ENCODE data around the gene MAPRE2.

MAPRE2 gene

DNA sequence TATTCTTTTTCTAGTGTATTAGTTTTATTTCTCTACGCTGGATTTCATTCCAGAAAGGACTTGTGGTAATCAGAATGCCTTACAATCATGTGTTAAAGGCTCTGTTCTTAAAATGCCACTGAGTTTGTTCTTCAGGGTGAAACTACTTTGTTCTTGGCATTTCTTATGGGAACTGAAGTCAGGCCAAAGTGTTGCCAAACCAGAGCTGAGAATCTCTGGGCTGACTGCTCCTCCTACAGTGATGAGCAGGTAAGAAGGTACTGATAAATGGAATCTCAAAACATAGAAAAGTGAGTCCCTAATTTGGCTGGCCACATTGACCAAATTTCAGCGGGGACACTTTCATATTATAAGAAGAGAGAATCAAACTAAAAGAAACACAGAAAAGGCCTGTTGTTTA is 144.6 kb downstream of the MAPRE2 start:
- DNase-seq: peak in 1 of 3 donors; percentile 2
- no peaks in the 10 kb centered on the region for H3K36me3 ChIP-seq (ENCODE audit: control insufficient read depth in 4 of 4, insufficient read depth in 4 of 4, low read length in 3 of 4)
- H3K27ac ChIP-seq (ENCODE audit: insufficient read depth in 1 of 2, low read depth in 1 of 2, low read length in 2 of 2, poor library complexity in 1 of 2, severe bottlenecking in 2 of 2): no peak overlapping the region
- no peak overlapping the region for H3K4me3 ChIP-seq (ENCODE audit: control insufficient read depth in 1 of 7, extremely low read depth in 1 of 7, insufficient read depth in 4 of 7, low read depth in 2 of 7, low read length in 6 of 7)
- CTCF ChIA-PET: interaction anchor here (1.4 kb wide), 1 partner anchor 63 kb away, joined by 3 read pairs; no protein-coding TSS in a partner anchor
- 100% methylated on average over 1 of the region's 2 CpGs for whole genome bisulfite sequencing (ENCODE audit: insufficient coverage)
- H3K9me3 ChIP-seq (ENCODE audit: control extremely low read depth in 1 of 5, control insufficient read depth in 4 of 5, insufficient read depth in 2 of 5, low read depth in 1 of 5, low read length in 4 of 5): no peaks in the 10 kb centered on the region
- H3K4me1 ChIP-seq (ENCODE audit: control extremely low read depth in 1 of 4, control insufficient read depth in 4 of 4, insufficient read depth in 4 of 4, low read length in 3 of 4): no peaks in the 10 kb centered on the region
- POLR2A ChIA-PET: no interaction called here
- H3K27me3 ChIP-seq (replicated peaks in 2 of 5; ENCODE audit: control insufficient read depth in 4 of 5, insufficient read depth in 5 of 5, low read length in 4 of 5): no peaks in the 10 kb centered on the region

DNA sequence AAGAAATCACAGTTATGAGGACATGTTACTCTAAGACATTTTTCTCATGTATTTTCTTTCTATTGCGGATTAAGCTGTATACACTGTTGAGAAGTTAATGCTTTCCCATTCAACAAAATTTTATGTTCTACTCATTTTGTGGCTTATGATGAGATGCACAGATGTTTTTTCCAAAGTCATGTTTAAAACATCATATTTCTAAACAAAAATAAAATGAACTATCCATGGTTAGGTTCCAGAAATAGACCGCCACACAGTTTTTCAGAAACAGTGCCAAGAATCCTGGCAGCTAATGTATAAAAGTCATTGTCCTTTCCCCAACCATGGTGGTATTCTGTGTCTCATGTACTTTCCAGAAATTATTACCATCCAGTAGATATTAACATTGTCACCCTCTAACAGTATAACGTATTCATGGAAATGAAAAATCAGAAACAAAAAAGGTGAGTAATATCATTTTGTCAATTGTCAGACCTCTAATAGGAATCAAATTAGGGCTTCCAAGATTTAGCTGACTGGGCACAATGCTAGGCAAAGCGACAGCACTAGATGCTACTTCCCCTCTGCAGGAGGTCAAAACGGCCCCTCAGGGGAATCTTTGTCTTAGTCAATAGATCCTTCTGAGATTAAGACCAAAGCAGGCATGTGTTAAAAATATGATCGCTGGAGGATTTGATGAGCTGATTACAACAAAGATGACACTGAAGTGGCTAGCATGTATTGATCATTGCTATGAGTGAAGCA is 145.2 kb downstream of the MAPRE2 start:
- Histone ChIP-seq H3K27me3 (replicated peaks in 2 of 5; ENCODE audit: control insufficient read depth in 4 of 5, insufficient read depth in 5 of 5, low read length in 4 of 5) (no peaks in the 10 kb centered on the region), H3K27ac (ENCODE audit: insufficient read depth in 1 of 2, low read depth in 1 of 2, low read length in 2 of 2, poor library complexity in 1 of 2, severe bottlenecking in 2 of 2) (no peak overlapping the region), H3K36me3 (ENCODE audit: control insufficient read depth in 4 of 4, insufficient read depth in 4 of 4, low read length in 3 of 4) (no peaks in the 10 kb centered on the region), H3K9me3 (ENCODE audit: control extremely low read depth in 1 of 5, control insufficient read depth in 4 of 5, insufficient read depth in 2 of 5, low read depth in 1 of 5, low read length in 4 of 5) (no peaks in the 10 kb centered on the region), H3K4me1 (ENCODE audit: control extremely low read depth in 1 of 4, control insufficient read depth in 4 of 4, insufficient read depth in 4 of 4, low read length in 3 of 4) (peaks cover 0 to 2% (median 0%) of the 10 kb centered on the region in 4 experiments), H3K4me3 (ENCODE audit: control insufficient read depth in 1 of 7, extremely low read depth in 1 of 7, insufficient read depth in 4 of 7, low read depth in 2 of 7, low read length in 6 of 7) (no peak overlapping the region)
- WGBS (ENCODE audit: insufficient coverage): 89% methylated on average over 3 of the region's 6 CpGs
- no peak for DNase-seq
- POLR2A ChIA-PET: no interaction called here
- CTCF ChIA-PET: interaction anchor here (0.7 to 2.1 kb wide), 2 partner anchors 17 kb away, joined by 3 to 6 read pairs; no protein-coding TSS in a partner anchor

DNA sequence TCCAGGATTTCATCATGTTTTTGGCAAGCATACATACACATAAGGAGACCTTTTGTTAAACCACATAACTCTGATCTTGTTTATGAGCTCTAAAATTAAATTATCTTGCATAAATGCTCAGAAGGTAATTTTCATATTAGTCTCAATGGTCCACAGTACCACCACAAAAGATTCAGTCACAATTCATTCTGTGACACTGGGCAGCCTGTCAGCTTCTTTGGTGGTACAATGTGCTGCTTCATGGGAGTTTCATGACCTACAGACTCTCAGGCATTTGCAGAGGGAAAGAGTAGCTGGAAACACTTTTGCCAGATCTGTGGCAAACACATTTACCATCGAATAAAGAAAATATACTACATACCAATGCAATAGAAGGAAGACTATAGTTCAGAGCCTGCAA is 148.3 kb downstream of the MAPRE2 start:
- Histone ChIP-seq H3K9me3 (ENCODE audit: control extremely low read depth in 1 of 5, control insufficient read depth in 4 of 5, insufficient read depth in 2 of 5, low read depth in 1 of 5, low read length in 4 of 5) (no peaks in the 10 kb centered on the region), H3K4me1 (ENCODE audit: control extremely low read depth in 1 of 4, control insufficient read depth in 4 of 4, insufficient read depth in 4 of 4, low read length in 3 of 4) (peaks cover 0 to 2% (median 0%) of the 10 kb centered on the region in 4 experiments), H3K27me3 (replicated peaks in 2 of 5; ENCODE audit: control insufficient read depth in 4 of 5, insufficient read depth in 5 of 5, low read length in 4 of 5) (no peaks in the 10 kb centered on the region), H3K27ac (ENCODE audit: insufficient read depth in 1 of 2, low read depth in 1 of 2, low read length in 2 of 2, poor library complexity in 1 of 2, severe bottlenecking in 2 of 2) (no peak overlapping the region), H3K36me3 (ENCODE audit: control insufficient read depth in 4 of 4, insufficient read depth in 4 of 4, low read length in 3 of 4) (no peaks in the 10 kb centered on the region), H3K4me3 (ENCODE audit: control insufficient read depth in 1 of 7, extremely low read depth in 1 of 7, insufficient read depth in 4 of 7, low read depth in 2 of 7, low read length in 6 of 7) (no peak overlapping the region)
- CTCF ChIA-PET: interaction anchor here (1.0 to 1.3 kb wide), 3 partner anchors 11 to 164 kb away, joined by 3 to 4 read pairs (median 3); no protein-coding TSS in a partner anchor
- no CpG with 5 or more reads among the region's 1 CpG for WGBS (ENCODE audit: insufficient coverage)
- POLR2A ChIA-PET: no interaction called here
- DNase-seq: no peak

DNA sequence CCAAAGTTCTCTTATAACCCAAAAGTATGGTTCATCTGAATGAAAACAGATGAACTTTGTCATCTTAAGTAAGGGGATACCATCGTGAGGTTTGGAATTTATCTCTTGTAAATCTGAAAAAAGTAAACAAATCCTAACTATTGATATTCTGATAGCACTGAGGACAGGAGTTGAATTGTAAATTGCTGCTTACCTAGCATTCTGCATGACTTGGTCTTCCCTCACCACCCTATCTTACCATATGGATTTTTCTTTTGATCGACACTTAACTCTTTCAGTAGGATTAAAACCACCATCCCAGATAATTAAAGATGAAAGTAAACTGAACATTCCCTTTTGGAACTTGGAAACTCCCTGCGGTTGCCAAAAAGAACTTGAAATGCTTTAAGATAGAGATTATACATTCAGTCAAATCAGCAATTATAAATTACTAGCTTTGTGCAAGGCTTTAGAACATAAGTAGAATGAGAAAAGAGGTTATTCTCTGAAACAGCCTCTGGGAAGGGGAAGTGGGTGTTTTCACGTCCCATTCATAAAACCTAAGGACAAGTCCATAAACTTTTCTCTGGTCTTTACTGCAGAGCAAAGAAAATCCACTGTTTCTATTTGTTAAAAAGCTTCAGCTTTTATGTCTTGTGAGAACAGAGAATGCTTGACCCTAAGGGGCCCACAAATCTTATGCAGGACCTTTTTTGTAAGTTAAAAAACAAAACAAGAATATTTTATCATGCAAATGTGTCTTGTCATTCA is 149.9 kb downstream of the MAPRE2 start:
- peaks cover 0 to 2% (median 0%) of the 10 kb centered on the region in 4 experiments for H3K4me1 ChIP-seq (ENCODE audit: control extremely low read depth in 1 of 4, control insufficient read depth in 4 of 4, insufficient read depth in 4 of 4, low read length in 3 of 4)
- no CpG with 5 or more reads among the region's 4 CpGs for WGBS (ENCODE audit: insufficient coverage)
- POLR2A ChIA-PET: no interaction called here

DNA sequence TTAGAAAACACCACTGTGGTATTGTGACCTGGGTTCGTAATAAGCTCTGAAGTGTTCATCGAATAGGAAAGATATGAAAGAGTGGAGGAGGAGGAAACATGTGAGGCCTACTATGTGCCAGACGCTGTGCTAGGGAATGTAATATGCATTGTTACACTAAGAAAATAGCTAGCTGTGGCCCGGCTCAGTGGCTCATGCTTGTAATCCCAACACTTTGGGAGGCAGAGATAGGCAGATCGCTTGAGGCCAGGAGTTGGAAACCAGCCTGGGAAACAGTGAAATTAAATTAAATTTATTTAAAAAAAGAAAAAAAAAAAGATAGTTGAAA is 150.4 kb downstream of the MAPRE2 start:
- 100% methylated on average over 2 of the region's 5 CpGs for WGBS (ENCODE audit: insufficient coverage)
- no peaks in the 10 kb centered on the region for H3K27me3 ChIP-seq (replicated peaks in 2 of 5; ENCODE audit: control insufficient read depth in 4 of 5, insufficient read depth in 5 of 5, low read length in 4 of 5)
- H3K4me3 ChIP-seq (ENCODE audit: control insufficient read depth in 1 of 7, extremely low read depth in 1 of 7, insufficient read depth in 4 of 7, low read depth in 2 of 7, low read length in 6 of 7): no peak overlapping the region
- no peak overlapping the region for H3K27ac ChIP-seq (ENCODE audit: insufficient read depth in 1 of 2, low read depth in 1 of 2, low read length in 2 of 2, poor library complexity in 1 of 2, severe bottlenecking in 2 of 2)
- H3K9me3 ChIP-seq (ENCODE audit: control extremely low read depth in 1 of 5, control insufficient read depth in 4 of 5, insufficient read depth in 2 of 5, low read depth in 1 of 5, low read length in 4 of 5): no peaks in the 10 kb centered on the region
- H3K4me1 ChIP-seq (ENCODE audit: control extremely low read depth in 1 of 4, control insufficient read depth in 4 of 4, insufficient read depth in 4 of 4, low read length in 3 of 4): peaks cover 0 to 2% (median 0%) of the 10 kb centered on the region in 4 experiments
- H3K36me3 ChIP-seq (ENCODE audit: control insufficient read depth in 4 of 4, insufficient read depth in 4 of 4, low read length in 3 of 4): no peaks in the 10 kb centered on the region
- POLR2A ChIA-PET: no interaction called here
- DNase-seq: no peak
- CTCF ChIA-PET: interaction anchor here (0.9 to 1.5 kb wide), 3 partner anchors 10 to 178 kb away, joined by 3 to 7 read pairs (median 3); no protein-coding TSS in a partner anchor

More for the DNA sequence above, 149.9 kb downstream of the MAPRE2 start:
- no peaks in the 10 kb centered on the region for H3K27me3 ChIP-seq (replicated peaks in 2 of 5; ENCODE audit: control insufficient read depth in 4 of 5, insufficient read depth in 5 of 5, low read length in 4 of 5)
- no peak overlapping the region for H3K4me3 ChIP-seq (ENCODE audit: control insufficient read depth in 1 of 7, extremely low read depth in 1 of 7, insufficient read depth in 4 of 7, low read depth in 2 of 7, low read length in 6 of 7)
- H3K36me3 ChIP-seq (ENCODE audit: control insufficient read depth in 4 of 4, insufficient read depth in 4 of 4, low read length in 3 of 4): no peaks in the 10 kb centered on the region
- no peaks in the 10 kb centered on the region for H3K9me3 ChIP-seq (ENCODE audit: control extremely low read depth in 1 of 5, control insufficient read depth in 4 of 5, insufficient read depth in 2 of 5, low read depth in 1 of 5, low read length in 4 of 5)
- CTCF ChIA-PET: interaction anchor here (0.9 to 1.5 kb wide), 2 partner anchors 11 to 91 kb away, joined by 3 to 7 read pairs; no protein-coding TSS in a partner anchor
- no peak overlapping the region for H3K27ac ChIP-seq (ENCODE audit: insufficient read depth in 1 of 2, low read depth in 1 of 2, low read length in 2 of 2, poor library complexity in 1 of 2, severe bottlenecking in 2 of 2)
- no peak for DNase-seq

DNA sequence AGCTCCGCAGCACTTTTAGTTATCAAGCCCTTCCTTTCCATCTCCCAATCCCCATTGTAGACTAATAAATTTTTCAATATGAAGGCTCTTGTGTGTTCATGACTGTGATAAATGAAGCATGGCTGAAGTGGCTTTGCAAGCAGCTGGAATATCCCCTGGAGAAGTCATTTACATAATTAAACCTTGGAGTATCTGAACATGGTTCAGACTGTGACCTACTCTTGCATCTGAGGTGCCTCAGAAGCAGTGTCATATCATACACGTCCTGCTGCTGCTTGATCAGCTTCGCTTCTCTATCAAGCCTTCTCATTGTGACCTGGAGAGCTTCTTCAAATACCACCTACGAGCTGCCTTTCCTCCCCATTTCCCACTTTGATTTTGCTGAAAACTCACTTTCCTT is 151.2 kb downstream of the MAPRE2 start:
- no peak overlapping the region for H3K4me3 ChIP-seq (ENCODE audit: control insufficient read depth in 1 of 7, extremely low read depth in 1 of 7, insufficient read depth in 4 of 7, low read depth in 2 of 7, low read length in 6 of 7)
- H3K4me1 ChIP-seq (ENCODE audit: control extremely low read depth in 1 of 4, control insufficient read depth in 4 of 4, insufficient read depth in 4 of 4, low read length in 3 of 4): peaks cover 0 to 2% (median 0%) of the 10 kb centered on the region in 4 experiments
- H3K36me3 ChIP-seq (ENCODE audit: control insufficient read depth in 4 of 4, insufficient read depth in 4 of 4, low read length in 3 of 4): no peaks in the 10 kb centered on the region
- CTCF ChIA-PET: interaction anchor here (0.6 to 1.5 kb wide), 4 partner anchors 9 to 229 kb away, joined by 3 to 7 read pairs (median 3); no protein-coding TSS in a partner anchor
- no peaks in the 10 kb centered on the region for H3K27me3 ChIP-seq (replicated peaks in 2 of 5; ENCODE audit: control insufficient read depth in 4 of 5, insufficient read depth in 5 of 5, low read length in 4 of 5)
- POLR2A ChIA-PET: no interaction called here
- H3K9me3 ChIP-seq (ENCODE audit: control extremely low read depth in 1 of 5, control insufficient read depth in 4 of 5, insufficient read depth in 2 of 5, low read depth in 1 of 5, low read length in 4 of 5): no peaks in the 10 kb centered on the region
- DNase-seq: no peak
- no peak overlapping the region for H3K27ac ChIP-seq (ENCODE audit: insufficient read depth in 1 of 2, low read depth in 1 of 2, low read length in 2 of 2, poor library complexity in 1 of 2, severe bottlenecking in 2 of 2)
- 100% methylated on average over 3 of the region's 4 CpGs for WGBS (ENCODE audit: insufficient coverage)

Data from common myeloid progenitor, CD34-positive (primary cell).